Esophagus muscularis mucosa (tissue), 4 donors: ENCODE measurements around the gene FGF11.

Experiments used
- CTCF ChIP-seq, 3 experiments: fragments of 200-600 bp in 2 of 3; fragments of 450-650 bp in 1 of 3; sonication (generic) in 2 of 3; IDR thresholded peaks; one replicate each; pipeline ENCODE4 v1.5.1; 2017 to 2019; ENCODE audit warnings: antibody characterized with exemption in 3 of 3, mild to moderate bottlenecking in 2 of 3, moderate library complexity in 1 of 3
- EP300 ChIP-seq: sonication (generic); formaldehyde crosslinking; IDR thresholded peaks from one replicate; pipeline ENCODE4 v1.6.1; 2017; ENCODE audit warnings: antibody characterized with exemption
- POLR2A ChIP-seq: fragments of 450-650 bp; IDR thresholded peaks from one replicate; pipeline ENCODE4 v1.6.1; 2017; ENCODE audit warnings: antibody characterized with exemption, moderate library complexity, mild to moderate bottlenecking, low read depth
- POLR2AphosphoS5 ChIP-seq, 2 donors: sonication (generic); formaldehyde crosslinking; IDR thresholded peaks; one replicate each; pipeline ENCODE4 v1.6.1; 2017; ENCODE audit warnings: antibody characterized with exemption in 2 of 2

DNA sequence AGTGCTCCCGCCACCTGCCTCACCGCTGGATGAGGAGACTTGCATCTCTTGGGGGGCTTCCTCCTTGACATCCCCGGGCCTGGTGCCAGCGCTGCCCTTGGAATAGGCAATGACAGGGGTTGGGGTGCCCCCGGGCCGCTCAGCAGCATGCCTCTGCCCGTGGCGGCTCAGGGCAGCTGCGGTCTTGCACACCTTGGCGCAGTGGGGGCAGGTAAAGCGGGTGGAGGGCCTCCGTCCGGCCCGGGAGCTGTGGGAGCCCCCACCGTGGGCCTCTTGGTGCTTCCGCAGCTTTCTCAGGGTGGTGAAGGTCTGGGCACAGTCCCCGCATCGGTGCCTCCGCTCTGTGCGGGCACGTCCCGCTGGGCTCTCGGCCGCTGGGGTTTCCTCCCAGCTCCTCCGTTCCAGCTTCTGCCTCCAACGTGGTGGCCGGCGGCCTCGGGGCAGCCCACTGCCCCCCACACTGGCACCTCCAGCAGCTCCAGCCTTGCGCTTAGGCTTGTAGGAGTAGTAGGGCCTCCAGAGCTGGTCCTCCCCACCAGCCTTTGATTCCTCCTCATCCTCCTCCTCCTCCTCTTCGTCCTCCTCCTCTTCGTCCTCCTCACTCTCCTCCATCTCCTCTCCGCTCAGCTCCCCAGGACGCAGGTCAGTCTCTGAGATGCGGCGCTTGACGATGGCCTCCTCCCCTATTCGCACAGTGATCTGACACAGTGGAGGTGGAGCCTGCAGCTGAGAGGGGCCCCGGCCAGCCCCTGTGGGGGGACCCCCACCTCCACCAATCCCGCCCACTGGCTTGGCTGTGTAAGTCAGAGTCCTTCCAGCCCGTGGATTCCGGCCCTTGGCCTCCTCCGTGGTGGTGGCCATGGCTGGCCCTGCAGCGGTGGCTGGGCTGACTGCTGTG lies 23.4 kb downstream of the FGF11 start:
- TF ChIP-seq EP300 (no peak), CTCF (IDR thresholded peaks at IDR 0.05) (no peak), POLR2A (no peak), POLR2AphosphoS5 (IDR thresholded peaks at IDR 0.05) (no peak)
